ENCODE data around the gene ALDH1A3.
A peak's percentile ranks its signal among the peaks of the same experiment; 100 is the strongest.

Gene ALDH1A3

DNA sequence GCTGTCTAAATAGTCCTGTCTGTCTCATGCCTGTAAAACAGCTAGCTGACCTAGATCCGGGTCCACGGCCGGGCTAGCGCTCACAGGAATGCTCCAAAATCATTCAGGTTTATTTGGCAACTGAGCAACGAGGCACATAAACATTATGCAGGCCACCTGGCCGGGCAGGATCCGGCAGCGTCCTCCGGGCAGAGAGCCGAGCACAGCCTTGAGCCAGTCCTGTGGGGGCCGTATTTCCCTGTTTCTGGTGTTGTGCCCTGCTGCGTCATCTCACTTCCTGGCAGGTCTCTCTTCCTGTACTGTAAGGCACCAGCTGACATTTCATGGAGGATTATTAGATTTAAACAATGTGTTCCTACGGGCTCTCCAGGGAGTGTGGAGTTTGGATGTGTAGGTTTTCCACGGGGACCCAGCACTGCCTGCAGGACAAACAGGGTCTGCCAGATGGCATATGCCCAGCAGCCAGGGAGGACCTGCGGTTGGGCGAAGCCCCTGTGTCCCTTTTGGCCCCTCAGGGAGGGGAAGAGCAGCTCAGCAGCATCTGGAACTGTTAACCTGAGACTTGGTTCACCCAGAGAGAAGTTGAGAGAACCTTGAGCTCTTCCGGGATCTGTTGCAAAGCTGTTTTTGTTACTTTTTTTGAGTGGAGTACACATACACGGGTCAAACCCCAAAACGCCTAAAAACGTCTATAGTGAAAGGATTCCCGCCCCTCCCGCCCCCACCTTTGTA lies 23.0 kb downstream of the ALDH1A3 start:
- DNase-seq, result no peak

DNA sequence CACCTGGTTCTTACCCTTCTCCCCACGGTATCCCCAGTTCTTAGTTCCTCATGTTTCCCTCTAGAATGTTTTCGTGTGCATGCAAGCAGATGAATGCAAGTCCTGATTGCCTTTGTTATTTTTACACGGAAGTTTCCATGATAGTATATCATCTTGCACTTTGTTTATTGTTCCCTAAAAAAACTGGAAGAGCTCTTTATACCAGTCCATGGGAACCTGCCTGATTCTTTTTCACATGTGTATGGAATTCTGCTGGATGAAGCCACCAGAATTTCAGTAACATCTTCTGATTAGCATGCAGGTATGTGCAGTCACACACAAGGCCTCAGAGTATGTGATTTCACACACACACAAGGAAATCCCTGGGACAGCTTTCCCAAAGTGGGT lies 23.5 kb downstream of the ALDH1A3 start:
- DNase-seq, result no peak

- no peak for DNase-seq
Observed at GRCh38 chr15:100905850-100906249, 26.2 kb downstream of the ALDH1A3 start.

- no peak for DNase-seq
Observed at GRCh38 chr15:100908466-100908865, 28.8 kb downstream of the ALDH1A3 start.

- DNase-seq, result no peak
Observed at GRCh38 chr15:100909565-100909964, 29.9 kb downstream of the ALDH1A3 start.

- DNase-seq, result no peak
Observed at GRCh38 chr15:100909989-100910955, 30.6 kb downstream of the ALDH1A3 start.

DNA sequence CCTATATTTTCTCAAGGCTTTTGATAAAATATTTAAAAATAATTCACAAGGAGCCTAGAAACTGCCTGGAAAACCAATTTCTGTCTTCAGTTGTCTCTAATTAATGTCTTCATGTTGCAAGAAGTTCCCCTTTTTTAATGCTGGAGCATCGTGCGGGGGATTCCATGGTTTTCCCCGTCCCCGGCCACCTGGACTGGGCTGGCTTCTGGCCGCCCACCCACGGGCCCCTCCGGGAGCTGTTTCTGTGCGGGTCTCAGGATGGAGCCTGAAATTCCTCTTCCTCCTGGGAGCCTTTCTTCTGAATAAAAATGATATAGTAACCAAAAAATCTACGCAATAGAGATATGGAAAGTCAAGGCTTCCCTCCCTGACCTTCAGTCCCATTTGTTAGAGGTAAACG lies 31.5 kb downstream of the ALDH1A3 start:
- DNase-seq, result no peak

DNA sequence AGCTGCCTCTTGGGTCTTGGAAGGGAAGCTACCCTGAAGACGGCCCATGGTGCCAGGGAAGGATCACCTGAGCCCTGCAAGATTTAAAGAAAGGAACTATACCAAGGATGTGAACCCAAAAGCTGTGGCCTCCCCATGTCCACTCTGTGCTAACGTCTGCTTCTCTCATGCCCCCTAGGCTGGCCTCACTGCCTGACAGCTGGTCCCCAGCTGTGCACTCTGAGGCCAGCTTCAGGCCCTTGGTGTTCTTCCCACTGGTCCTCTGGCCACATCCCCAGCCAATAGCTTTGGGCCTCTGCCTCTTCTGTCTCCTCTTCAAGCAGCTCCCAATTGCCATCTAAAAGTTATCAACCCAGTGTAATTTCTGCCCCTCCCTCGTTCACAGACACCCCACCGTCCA lies 34.3 kb downstream of the ALDH1A3 start:
- no peak for DNase-seq

DNA sequence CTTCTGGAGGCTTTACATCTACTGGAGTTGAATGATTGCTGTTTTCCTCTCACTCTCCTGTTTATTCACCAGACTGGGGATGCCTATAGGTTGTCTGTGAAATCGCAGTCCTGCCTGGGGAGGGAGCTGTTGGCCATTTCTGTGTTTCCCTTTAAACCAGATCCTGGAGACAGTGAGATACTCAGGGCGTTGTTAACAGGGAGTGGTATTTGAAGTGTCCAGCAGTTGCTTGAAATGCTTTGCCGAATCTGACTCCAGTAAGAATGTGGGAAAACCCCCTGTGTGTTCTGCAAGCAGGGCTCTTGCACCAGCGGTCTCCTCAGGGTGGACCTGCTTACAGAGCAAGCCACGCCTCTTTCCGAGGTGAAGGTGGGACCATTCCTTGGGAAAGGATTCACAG lies 35.2 kb downstream of the ALDH1A3 start:
- DNase-seq, result peak in 1 of 2 experiments; percentile 14

DNA sequence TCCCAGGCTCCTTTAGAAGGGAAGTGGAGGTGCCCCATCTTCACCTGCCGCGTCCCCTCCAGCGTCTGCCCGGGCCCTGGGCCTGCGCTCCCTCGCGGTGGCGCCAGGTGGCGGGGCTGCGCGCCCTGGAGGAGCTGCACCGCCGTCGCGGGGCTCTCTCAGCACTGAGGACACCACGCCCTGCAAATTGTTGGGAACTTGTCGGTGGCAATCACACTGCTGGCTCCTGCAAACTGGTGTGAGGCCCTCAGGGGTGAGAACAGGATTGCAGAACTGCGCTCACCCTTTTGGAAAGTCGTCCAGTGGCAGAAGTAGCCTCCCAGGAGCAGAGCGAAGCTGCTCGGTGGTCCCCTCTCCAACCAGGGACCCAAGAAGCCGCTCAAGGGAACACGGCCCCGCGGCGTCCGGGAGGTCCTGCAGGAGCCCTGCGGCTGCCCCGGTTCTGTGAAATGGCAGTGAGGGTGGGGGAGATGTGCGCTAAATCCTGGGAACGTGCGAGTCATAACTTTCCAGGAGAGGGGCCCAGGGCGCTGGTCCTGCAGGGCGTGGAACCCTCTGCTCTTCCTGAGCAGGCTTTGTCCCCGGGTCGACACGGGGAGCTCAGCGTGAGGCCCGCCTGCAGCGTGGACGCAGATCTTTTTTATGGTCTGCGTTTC lies 38.5 kb downstream of the ALDH1A3 start:
- DNase-seq, result peak; percentile 33 to 54

GRCh38 chr15:100918690-100919480 lies 39.3 kb downstream of the ALDH1A3 start, which contains the start of gene LRRK1:
Gene LRRK1, plus strand, starts transcription at chr15:100919357. Its CDS starts 5,276 bp downstream, at chr15:100924633.
- no peak for DNase-seq

GRCh38 chr15:100919481-100920405 lies 40.1 kb downstream of the ALDH1A3 start:
- no peak for DNase-seq

DNA sequence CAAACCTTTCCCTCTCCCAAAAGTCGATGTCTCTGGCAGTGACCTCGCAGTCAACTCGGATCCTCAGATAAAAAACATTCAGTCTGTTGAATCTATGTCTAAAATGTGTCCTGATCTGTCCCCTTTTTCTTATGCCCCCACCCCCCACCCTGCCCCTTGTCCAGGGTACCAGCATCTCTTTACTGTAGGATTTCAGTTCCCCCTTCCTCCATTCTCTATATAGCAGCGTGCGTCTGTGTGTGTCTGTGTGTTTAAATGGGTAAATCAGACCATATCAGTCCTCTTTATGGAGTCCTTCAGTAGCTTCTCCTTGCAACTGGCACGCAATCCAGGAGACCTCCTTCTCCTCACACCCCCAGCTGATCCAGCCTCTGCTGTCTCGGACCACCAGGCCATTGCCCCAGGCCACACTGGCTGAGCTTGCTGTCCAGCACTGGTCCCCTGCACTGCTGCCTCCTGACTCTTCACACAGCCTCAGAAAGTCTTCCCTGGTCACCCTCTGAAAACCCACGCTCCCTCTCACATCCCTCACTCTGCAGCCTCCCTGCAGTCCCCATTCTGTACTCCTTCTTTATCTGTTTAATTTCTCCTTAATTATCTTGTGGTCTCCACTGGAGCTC lies 41.0 kb downstream of the ALDH1A3 start:
- no peak for DNase-seq

GRCh38 chr15:100922192-100923040 lies 42.8 kb downstream of the ALDH1A3 start:
- DNase-seq, result no peak

DNA sequence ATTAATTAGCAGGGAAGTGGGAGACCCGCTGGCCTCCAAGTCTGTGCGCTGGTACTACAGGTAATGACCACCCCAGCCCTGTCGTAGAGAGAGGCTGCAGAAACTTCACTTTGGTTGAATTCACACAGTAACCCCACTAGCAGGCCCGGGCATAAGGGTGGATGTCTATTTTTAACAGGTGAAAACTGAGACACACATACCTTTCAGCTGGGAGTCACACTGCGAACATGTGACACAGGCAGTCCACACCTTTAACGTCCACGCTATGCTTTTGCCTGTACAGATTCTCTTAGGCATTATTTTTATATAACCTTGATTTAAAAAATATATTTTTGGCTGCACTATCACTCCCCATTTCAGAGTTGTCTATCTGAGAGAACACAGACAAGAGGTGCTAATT lies 43.4 kb downstream of the ALDH1A3 start:
- DNase-seq, result no peak

DNA sequence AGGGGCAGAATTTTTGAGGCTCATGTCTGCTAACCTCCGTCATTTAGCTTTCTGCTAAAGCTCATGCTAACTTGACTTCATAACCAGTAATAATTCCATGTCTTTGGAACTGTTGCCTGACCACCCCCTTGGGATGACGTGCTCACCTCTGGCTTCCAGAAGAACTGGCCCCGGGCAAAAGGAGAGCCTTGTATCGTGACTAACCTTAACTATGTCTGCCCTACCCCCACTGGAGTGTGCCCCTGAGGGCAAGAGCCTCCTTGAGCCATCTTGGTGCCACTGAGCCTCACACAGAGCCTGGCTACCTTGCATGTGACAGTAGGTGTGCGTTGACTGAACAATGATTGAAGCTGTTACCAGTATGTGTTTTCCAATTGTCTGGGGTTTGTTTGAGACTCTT lies 44.3 kb downstream of the ALDH1A3 start:
- DNase-seq, result no peak

DNA sequence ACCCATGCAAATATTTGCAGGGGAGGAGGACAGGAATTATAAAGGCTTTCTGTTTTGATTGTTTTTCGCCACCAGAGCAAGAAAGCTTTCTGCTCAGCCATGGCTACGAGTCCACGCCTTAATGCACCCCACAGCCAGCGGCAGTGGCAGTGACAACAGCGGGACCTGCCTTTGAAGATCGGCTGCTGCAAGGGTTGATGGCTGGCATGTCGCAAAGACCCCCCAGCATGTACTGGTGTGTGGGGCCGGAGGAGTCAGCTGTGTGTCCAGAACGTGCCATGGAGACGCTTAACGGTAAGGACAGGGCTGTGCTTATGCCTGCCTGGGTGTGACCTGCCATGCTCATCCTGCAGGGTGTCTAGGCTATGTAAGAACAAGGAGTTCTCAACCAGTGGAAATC lies 44.8 kb downstream of the ALDH1A3 start:
- DNase-seq, result no peak

GRCh38 chr15:100925480-100925879 lies 45.8 kb downstream of the ALDH1A3 start:
- no peak for DNase-seq

- no peak for DNase-seq
Observed at GRCh38 chr15:100926258-100926657, 46.6 kb downstream of the ALDH1A3 start.
